ENCODE data around the gene FAM98C.

The FAM98C gene

DNA sequence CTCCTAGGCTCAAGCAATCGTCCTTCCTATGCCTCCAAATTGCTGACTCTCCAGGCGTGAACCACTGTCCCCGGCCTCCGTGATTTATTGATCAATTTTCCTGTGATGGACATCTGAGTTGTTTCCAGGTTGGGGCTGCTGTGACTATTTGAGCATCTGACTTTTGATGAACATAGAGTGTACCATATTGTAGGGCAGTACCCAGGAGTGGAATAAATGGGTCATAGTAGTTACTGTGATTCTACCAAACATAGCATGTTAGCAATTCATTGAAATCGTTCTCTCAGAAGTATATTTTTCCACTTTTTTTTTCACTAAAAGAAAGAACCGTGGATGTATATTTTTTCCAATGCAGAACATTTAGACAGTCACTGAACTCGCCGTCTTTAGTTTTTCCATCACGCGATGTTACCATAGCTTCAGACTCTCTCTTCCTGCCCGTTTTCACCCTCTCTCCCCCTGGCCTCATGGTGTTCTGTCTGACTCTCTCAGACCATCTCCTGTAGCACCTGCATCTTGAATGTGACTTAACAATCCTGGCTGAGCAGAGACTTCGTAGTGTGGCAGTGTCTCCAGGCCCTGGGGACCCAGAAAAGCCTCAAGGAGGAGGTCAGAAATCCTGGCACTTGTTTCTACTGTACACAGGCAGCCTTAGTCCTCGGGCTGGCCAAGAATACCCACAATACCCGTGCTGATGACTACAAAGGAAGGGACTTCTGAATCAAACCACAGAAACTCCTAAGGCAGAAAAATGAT lies 26.3 kb downstream of the FAM98C start:
- no peak for FAIRE-seq

DNA sequence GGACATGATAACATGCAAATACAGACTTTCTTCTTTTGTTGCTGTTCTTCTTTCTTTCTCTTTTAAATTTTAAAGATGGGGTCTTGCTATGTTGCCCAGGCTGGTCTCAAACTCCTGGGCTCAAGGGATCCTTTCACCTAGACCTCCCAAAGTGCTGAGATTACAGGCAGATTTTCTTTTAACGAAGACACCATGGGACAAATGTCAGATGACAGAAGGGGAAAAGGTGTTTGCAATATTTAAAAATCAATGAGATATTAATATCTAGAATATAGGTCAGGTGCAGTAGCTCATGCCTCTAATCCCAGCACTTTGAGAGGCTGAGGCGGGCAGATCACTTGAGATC lies 26.9 kb downstream of the FAM98C start:
- no peak for FAIRE-seq

DNA sequence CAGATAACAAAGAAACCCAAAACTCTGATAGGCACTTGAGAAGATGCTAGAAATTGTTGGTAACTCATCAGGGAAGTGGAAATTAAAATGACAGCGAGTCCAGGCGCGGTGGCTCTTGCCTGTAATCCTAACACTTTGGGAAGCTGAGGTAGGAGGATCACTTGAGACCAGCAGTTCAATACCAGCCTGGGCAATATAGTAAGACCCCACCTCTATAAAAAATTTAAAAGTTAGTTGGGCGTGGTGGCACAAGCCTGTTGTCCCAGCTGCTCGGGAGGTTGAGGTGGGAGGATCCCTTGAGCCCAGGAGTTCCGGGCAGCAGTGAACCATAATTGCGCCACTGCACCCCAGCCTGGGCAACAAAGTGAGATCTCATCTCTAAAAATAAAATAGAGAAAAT lies 28.0 kb downstream of the FAM98C start:
- no peak for FAIRE-seq

DNA sequence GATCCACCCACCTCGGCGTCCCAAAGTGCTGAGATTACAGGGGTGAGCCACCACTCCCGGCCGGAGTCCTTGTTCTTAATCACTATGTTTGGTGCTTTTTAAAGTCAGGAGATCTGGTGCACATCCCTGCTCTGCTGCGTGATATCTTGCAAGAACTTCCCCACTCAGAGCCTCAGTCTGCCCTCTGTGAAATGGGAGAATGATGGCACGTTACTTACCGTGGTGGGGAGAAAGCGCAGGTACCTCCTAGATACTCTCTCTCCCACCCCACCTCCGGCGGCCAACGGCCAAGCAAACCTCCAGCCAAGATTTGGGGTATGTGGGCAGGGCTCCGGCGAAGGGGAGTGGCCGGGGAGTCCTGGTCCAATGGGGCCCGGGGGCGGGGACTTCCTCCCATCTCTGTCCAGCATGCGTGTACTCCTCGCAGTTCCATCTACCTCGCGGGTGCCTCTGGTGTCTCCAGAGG lies 30.4 kb downstream of the FAM98C start, which contains the start of gene RYR1:
RYR1 (plus strand) TSS at position 424 of the 466 bp plus-strand sequence. CDS start 139 bp downstream, outside the sequence.
- FAIRE-seq = no peak

DNA sequence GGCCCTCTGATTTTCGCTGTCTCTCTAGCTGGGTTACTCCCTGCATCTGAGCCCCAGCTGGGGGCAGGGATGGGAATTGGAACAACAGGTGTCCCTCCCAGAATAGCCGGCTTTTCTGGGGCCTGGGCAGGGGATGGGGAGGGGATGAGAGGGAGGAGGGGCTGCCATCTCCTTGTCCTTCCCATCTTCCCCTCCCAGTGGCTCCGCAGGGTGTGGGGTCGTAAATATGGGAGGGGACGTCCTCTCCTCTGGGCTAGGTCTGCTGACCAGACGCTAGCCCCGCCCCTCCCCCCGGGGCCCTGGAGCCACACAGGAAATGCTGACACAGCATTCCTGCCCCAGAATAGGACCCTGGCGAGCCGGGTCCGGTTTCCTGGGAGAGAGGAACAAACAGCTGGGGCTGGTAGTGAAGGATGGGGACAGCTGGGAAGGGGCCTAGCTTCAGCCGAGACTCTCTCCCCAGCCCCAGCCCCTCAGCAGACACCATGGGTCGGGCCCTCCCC lies 31.7 kb downstream of the FAM98C start:
- FAIRE-seq = no peak

DNA sequence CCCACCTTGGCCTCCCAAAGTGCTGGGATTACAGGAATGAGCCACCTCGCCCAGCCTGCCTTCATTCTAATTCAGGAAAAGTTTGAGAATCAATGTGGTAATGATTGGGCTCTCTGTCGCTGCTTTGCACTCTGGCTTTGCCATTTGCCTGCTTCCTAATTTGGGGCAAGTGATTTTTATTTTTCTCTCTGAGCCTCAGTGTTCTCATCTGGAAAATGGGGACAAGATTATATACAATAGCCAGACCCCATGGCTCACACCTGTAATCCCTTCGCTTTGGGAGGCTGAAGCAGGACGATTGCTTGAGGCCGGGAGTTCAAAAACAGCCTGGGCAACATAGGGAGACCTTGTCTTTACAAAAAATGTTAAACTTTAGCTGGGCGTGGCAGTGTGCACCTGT lies 34.4 kb downstream of the FAM98C start:
- no peak for FAIRE-seq

DNA sequence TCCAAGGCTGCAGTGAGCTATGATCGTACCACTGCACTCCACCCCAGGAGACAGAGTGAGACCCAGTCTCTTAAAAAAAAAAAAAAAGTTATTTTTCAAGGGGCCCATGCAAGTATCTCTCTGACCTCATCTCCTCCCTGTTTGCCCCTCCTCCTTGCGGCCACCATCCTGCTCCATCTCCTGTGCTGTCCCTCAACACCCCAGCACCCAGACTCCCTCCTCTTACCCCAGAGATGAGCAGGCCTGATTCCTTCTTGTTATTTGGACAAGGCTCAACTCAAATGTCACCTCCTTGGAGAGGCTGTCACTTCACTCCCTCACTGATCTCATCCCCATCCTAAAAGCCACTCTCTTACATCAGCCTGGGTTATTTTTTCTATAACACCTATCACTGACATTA lies 35.0 kb downstream of the FAM98C start:
- FAIRE-seq = no peak

DNA sequence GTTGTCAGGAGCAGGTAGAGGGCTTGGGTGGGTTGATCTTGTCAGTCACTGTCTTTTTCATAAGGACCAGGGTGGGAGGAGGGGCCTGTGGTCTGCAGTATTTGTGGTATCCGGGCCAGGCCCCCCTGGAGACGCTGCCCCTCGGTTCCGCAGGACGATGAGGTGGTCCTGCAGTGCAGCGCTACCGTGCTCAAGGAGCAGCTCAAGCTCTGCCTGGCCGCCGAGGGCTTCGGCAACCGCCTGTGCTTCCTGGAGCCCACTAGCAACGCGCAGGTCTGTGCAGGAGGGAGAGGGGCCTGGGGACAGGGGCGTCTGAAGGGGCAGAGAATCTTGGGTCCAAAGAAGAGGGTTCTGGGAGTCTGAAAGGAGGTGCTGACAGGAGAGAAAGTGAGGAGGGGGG lies 37.7 kb downstream of the FAM98C start:
- no peak for FAIRE-seq

DNA sequence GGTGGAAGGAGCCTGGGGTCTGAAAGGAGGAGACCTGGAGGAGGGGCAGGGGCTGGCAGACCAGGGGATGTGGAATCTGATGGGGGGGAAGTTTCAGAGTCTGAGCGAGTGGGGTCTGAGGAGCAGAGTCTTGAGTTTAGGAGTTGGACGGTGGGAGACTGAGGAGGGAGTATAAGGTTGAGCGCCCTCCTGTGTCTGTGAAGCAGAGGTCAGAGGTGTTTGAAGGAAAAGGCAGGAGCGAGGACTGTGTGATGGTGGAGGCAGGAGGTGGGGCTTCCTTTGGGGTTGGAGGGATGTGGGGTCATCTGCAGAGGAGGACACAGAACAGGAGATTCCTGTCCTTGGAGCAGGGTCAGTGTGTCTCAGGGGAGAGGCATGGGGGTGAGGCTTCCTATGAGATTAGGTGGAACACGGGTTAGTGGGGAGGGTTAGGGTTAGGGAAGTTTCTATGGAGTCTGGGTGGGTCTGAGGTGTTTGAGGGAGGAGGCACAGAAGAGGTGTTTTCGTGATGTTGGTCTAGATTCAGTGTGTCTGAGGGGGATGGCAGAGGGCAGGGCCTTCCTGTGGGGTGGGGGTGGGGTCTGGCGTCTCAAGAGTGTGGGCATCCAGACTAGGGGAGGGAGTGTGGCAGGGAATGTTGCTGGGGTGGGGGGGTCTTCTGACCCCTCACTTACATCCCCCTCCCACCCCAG lies 38.9 kb downstream of the FAM98C start:
- no peak for FAIRE-seq

DNA sequence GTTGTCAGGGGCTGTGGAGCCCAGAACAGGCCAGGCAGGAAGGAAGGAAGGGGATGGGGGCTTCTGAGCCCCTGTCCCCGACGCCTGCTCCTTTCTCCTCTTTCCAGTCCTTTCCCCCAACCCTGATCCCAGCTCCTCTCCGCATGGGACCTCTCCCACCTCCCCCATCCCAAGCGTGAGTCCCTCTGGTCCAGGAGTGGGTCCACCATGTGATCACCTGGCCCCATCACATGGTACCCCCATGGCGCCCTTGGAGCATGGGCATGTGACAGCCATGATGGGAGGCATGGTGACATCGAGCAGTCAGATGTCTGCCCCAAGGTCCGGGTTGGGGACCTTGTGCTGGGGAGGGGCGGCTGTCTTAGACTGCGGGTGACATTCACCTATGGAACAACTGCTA lies 39.8 kb downstream of the FAM98C start:
- no peak for FAIRE-seq

DNA sequence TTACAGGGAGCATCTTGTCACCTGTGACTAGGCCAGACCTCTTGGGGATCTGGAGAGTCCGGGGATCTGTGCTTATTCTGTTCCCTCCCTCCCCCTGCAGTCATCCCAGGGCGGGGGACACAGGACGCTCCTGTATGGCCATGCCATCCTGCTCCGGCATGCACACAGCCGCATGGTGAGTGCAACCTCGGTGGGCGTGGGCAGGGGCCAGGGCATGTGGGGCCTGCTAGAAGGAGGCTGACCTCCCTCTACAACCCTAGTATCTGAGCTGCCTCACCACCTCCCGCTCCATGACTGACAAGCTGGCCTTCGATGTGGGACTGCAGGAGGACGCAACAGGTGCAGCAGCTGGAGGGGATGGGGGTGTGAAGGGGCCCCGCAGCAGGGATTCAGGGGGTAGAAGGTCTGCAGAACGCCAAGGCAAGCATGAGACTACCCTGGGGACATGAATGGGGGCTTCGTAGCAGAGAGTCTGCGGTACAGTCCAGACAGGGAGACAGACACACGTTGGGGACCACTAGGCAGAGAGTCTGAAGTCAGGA lies 40.6 kb downstream of the FAM98C start:
- FAIRE-seq = no peak

DNA sequence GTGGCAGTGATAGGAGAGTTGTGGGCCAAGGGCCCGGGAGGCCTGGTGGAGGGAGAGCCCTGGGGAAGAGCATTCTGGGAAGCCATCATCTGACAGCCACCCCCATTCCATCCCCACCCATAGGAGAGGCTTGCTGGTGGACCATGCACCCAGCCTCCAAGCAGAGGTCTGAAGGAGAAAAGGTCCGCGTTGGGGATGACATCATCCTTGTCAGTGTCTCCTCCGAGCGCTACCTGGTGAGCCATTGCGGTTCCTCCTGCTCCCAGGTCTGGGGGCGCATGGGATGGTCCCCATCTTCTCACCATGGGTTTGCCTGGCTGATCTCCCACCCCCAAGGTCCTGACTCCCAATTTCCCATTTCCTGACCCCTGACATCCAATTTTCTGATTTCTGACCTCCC lies 41.1 kb downstream of the FAM98C start:
- FAIRE-seq = no peak

DNA sequence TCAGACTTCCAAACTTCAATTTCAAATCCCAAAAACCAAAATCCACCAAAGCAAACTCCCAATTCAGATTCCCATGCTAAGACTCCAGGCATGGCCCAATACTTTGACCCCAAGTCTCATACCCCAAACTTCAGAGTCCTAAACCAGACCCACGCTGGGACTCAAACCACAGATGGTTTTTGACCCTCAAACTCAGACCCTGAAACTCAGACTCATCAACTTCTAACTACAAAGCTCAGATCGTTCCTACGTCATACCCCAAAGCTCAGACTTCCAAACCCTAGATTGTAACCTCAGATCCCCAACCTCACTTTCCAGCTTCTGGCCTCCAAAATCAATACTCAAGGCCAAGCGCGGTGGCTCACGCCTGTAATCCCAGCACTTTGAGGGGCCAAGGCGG lies 42.5 kb downstream of the FAM98C start:
- no peak for FAIRE-seq

DNA sequence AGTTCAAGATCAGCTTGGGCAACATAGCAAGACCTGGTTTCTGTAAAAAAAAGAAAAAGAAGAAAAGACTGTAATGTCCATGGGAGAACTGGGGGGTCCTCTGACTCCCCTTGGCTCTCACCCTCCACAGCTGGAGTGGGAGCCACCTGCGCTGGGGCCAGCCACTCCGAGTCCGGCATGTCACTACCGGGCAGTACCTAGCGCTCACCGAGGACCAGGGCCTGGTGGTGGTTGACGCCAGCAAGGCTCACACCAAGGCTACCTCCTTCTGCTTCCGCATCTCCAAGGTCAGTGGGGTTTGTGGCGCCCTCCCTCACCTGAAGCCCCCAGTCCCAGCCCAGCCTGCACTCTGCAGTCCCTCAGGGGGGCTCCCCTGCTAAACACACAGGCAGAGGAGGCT lies 45.3 kb downstream of the FAM98C start:
- no peak for FAIRE-seq

DNA sequence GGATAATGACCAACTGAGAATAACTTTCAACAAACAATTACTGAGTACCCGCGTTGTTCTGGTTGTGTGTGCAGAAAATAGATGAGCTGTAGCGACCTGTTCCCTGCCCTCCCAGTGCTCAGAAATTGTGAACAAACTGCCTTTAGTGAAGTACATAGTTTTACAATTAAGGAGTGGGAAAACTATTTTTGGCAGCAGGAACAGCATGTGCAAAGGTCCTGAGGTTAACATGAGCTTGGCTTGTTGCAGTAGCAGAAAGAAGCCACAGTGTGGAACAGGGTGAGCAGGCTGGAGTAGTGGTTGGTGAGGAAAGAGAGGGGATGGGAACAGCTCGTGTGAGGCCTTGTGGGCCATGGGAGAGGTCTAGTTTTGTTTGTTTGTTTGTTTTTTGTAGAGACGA lies 46.6 kb downstream of the FAM98C start:
- no peak for FAIRE-seq

DNA sequence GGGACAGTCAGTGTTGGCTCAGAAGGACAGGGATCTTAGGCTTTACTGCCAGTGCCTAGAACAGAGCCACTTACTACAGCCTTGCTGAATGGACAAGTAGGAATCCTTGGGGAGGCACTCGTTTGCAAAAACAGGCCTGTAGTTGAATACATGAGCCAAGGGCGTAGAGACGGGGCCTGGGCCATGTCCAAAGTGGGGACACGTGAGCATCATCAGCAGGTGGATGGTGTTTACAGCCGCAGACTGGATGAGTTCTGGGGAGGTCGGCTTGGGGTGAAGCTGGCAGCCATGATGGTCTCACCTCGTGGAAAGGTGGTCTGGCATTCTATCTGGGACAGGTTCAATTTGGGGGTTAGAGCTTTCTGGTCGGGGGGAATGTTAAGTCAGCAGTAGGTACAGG lies 48.1 kb downstream of the FAM98C start:
- FAIRE-seq = no peak

DNA sequence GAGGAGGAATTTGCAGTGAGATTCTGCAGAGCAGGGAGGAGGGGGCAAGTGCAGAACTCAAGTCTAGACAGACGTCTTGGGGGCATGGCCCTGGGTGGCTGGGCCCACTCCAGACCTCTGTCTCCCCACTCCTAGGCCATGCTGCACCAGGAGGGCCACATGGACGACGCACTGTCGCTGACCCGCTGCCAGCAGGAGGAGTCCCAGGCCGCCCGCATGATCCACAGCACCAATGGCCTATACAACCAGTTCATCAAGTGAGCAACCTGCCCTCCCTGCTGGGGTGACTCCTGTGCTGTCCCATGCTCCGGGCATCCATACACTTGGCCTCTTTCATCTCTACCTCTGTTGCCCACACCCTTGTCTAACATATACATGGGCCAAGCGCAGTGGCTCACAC lies 48.7 kb downstream of the FAM98C start:
- FAIRE-seq = no peak

DNA sequence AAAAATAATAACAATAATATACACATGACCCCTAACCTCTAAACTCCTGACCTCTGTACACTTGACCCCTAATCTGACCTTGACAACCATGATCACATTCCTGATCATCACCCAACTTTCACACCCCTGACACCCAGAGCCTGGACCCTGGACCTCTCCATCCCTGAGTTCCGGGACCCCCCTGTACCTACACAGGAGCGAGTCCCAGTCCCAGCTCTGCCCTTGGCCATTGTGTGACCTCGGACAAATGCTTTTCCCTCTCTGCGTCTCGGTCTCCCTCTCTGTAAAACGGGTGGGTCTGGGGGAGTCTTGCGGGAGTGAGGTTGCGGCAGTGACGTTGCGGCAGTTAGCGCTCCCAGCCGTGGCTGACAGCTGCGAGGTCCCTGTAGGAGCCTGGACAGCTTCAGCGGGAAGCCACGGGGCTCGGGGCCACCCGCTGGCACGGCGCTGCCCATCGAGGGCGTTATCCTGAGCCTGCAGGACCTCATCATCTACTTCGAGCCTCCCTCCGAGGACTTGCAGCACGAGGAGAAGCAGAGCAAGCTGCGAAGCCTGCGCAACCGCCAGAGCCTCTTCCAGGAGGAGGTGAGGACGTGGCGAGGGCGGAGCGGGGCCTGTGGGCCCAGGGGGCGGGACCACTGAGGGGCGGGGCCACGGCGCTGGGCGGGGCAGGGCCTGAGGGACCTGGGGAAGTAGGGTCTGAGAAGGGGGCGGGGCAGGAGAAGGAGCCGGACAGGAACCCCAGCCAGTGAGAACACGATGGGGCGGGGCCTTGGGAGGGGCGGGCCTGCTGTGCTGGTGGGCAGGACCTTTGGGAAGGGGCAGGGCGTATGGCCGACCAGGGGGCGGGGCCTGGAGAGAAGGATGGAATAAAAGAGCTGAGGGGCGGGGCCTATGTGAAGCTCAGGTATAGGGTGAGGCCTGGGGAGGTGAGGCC lies 49.8 kb downstream of the FAM98C start:
- FAIRE-seq = no peak

DNA sequence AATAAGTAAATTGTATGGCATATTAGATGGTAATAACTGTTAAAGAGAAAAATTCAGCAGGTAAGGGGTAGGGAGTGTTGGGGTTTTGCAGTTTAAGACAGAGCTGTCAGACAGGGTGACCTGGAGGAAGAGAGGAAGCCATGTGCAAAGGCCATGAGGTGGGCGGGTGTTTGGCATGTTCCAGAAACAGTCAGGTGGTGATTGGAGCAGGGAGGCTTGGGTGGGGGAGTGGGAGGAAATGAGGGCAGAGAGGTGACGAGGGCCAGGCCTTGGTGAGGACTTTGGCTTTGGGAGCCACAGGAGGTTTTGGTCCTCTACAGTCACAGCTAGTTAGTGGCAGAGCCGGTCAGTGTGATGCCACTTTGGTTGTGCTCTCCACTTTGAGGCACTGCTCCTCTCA lies 50.7 kb downstream of the FAM98C start:
- no peak for FAIRE-seq

DNA sequence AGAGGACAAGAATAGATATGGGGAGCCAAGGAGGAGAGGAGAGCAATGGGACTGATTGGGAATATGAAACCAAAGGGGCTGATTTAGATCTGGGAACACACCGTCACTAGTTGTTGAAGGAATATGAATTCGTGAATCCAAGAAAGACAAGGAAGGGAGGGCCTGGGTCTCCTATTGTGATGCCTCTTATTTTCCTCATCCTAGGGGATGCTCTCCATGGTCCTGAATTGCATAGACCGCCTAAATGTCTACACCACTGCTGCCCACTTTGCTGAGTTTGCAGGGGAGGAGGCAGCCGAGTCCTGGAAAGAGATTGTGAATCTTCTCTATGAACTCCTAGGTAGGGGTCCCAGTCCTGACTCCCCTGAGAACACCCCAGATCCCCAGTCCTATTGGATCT lies 52.1 kb downstream of the FAM98C start:
- no peak for FAIRE-seq

DNA sequence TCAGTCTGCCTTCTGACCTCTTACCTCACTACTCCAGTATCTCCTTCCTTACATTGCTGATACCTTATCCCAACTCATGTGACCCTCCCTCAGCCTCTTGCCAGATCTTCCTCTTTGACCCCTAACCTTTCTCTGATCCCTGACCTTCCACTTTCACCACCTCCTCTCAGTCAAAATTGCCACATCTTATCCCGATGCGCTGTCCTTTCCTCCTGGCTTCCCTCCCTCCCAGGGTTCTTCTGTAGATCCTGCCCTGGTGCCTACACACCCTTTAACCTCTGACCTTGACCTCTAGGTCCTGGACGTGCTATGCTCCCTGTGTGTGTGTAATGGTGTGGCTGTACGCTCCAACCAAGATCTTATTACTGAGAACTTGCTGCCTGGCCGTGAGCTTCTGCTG lies 54.3 kb downstream of the FAM98C start:
- no peak for FAIRE-seq

DNA sequence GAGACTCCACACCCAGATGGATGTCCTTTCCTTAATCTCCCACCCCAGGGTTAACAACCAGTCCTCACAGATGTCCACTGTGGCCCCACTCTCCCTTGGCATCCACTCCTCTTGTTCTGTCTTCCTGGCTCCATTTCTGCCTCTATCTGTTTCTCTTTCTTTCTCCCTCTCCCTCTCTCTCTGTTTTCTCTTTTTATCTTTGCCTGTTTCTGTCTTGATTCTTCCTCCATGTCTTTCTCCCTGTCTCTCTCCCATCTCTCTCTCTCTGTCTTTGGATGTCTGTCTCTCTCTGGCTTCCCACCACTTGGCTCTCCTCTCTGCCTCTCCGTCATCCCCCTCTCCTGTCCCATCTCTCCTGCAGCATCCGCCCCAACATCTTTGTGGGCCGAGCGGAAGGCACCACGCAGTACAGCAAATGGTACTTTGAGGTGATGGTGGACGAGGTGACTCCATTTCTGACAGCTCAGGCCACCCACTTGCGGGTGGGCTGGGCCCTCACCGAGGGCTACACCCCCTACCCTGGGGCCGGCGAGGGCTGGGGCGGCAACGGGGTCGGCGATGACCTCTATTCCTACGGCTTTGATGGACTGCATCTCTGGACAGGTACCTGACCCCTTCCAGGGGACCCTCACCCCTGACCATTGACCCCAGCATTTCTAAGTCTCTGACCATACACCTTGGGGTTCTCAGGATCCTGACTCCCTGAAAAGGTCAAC lies 55.0 kb downstream of the FAM98C start:
- no peak for FAIRE-seq

Measured in islet of Langerhans (tissue), 1 donor.